ENCODE results near the gene FRMD8.

FRMD8 gene

DNA sequence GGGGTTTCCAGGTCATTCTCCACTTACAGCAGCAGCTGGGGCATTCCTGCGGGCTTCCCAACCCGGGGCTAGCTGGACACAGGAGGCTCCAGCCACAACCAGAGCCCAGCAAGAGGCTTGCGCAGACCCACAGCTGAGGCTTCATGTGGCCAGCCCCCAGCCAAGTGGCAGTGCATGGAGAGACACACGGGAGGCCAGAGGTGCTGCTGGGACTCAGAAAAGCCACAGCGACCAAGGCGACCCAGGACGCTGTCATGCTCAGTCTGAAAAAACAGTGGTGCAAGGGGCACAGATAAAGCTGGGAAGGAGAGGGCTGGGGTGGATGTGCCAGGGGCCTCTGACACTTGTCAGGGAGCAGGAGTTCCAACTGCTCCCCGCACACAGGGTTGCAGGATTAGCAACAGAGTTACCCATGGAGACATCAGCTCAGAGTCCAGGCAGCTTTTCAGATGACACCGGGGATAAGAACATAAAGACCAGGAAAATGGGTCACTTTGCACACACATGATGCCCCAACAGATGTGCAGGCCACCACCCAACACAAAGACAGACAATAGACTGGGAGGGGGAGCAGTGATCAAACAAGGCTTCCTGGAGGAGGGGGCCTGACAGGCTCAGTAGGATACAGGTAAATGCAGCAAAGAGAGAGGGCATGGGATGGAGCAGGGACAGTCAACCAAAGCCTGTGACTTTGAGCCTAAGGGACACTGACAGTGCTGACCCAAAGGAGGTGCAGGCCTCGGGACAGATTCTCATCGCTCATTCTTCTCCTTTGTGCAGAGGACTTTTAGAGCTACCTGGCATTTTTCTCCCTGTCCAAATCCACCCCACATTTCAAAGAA is 29.3 kb downstream of the FRMD8 start:
- DNase-seq: no peak

DNA sequence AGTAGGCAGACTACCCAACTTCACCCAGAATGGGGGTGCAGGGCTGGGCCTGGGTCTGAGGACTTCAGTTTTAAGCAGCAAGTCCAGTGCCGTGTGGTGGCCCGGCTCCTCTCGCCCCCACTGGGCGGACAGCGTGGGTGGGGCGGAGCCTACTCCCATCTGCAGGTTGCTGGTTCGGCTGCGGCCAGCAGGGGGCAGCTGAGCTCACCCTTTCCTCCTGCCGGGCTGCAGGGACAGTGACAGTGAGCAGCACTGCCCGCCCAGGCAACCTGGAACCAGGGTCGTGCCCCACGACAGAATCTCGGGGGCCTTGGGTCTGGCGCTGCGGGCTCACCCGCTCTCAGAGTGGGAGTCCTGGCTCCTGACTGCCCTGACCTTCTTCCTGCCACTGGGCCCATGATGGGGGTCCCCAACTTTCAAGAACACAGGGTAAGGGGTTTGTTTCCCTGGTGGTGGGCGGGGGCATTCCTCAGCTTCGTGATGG is 29.9 kb downstream of the FRMD8 start:
- peak; percentile 51 for DNase-seq

DNA sequence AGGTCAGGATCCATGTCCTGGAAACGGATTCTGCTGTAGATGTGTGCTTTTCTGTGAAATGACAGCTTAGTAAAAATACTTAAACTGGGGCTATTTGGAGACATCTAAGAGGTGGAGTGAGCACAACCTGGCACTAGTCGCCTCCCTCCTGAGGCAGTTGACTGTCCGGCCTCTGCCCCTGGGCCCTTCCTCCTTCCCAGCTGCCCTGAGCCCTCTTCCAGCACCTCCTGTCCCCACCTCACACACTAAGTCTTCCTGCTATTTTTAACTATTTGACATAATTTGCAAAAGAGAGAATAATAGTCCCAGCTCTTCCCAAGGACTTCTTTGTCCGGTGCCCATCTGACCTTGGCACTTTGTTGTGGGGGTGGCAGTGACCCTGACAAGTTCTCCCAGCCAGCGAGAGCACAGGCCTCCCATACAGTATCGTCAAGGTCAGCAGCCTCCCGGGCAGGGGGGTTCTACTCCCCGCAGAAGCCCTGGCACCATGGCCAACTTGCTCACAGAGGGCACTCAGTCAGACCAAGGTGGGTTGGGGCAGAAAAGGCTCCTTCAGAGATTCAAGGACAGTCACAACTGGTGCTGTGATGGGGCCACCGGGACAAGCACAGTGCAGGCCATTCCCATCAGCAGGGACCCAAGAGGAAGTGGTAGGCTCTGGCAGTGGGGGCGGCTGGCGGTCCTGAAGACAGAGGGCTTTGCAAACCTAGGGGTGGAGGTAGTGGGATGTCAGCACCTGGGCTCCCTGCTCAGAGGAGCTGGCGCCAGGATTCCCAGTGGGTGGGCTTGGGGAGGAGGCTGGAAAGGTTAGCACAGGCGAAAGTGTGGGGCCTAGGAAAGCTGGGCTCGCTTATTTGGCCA is 30.6 kb downstream of the FRMD8 start:
- no peak for DNase-seq

DNA sequence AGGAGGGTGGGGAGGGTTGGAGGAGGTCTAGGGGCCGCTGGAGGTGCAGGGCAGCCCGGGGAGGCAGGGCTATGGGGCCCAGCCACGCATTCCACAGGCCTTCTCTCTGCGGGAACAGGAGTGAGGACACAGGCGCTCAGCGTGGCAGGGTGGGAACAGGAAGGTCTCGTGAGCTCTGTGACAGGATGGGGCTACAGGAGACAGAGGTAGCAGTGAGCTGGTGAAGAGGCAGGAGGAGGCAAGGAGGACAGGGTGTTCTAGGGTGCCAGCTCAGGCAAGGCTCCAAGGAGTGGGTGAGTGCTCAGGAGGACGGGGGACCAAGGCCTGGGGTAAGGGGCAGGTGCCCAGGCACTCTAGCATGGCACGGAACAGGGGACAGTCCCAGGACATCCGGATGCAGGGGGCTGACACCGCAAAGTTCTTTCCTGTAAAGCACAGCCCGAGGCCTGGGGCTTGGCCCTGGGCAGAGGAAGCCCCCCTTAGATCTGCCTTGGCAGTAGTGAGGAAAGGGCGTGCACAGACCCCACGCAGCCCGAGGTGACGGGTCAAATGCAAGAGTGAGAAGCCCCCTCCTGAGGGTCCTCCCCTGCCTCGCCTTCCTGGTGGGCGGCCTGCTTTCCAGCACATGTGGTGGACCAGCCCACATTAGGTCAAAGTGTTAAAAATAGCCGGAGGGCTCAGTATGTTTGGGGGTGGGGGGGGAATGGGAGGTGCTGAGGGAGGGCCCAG is 31.4 kb downstream of the FRMD8 start:
- DNase-seq: no peak

DNA sequence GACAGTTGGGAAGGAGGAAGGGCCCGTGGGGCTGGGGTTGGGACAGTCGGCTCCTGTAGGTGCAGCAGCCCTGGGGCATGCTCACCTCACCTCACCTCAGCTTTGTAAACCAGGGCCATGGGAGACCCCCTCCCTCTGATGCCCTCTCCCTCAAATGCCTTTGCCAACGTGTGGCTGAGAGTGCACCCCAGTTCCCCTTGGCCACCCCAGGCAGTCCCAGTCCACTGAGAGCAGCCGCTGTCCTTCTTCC is 31.9 kb downstream of the FRMD8 start:
- no peak for DNase-seq

DNA sequence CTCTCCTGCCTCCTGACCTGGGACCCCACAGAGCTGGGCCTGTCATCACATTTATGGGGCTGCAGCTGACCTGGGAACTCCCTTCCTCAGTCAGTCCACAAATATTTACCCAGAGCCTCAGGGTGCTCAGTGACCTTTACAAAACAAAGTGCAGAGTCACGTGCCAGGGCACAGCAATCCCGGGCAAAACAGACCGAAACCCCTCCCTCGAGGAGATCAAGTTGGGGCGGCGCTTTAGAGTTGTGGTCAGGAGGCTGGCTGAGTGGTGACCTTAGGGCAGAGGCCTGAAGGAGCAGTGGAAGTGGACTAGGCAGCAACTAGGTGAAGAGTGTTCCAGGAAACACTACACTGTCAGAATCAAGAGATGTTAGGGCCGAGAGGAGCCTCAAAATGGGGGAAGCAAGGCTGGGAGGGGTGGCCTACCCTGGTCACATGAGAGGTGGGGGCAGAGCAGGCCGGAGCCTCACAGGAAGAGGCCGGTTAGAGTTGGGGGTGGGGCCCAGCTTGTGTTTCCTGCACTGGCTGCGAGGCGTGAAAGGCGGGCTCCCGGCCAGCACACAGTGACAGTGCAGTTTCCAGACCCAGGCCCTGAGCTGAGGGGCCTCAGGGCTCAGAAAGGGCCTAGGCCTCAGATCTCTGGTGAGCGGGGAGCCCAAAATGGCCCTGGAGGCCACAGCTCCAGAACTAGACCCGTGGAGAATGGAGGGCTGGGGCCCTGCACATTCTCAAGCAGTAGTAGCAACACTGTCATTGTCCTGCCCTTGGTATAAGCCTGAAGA is 32.4 kb downstream of the FRMD8 start:
- peak; percentile 82 for DNase-seq

DNA sequence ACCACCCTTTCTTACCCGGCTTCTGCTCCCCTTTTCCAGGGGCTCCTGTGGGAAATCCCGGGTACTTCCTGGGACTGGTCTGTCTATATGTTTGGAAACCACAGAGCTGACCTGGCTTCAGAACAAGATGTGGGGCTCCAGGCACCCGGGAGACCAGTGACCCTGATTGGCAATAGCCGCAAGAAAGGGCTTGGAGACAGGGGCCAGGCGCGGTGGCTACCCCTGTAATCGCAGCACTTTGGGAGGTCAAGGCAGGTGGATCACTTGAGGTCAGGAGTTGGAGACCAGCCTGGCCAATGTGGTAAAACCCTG is 33.0 kb downstream of the FRMD8 start:
- no peak for DNase-seq

DNA sequence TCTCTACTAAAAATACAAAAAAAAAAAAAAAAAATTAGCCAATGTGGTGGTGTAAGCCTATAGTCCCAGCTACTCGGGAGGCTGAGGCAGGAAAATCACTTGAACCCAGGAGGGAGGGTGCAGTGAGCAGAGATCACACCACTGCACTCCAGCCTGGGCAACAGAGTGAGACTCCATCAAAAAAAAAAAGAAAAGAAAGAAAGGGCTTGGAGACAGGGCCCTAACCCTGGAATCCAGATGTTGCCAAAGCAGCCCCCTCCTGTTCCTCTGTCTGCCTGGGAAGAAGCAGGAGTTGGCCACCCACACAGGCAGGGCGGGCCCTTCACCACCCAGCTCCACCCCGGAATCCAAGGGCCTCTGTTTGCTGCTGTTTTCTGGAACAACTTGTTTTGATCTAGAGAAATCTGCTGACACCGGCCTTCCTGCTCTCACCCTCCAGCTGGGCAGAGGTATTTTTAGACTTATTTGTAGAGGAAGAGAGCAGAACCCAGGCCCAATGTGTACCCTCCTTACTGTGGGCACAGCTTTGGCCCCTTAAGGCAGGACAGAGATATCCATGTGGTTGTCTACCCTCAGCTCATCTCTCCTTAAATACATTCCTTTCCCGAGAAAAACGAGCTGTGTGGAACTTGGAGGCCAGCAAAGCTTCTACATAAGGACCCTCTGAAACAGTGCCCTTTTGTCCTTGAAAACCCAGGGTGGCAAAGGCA is 33.5 kb downstream of the FRMD8 start:
- DNase-seq: peak; percentile 81

DNA sequence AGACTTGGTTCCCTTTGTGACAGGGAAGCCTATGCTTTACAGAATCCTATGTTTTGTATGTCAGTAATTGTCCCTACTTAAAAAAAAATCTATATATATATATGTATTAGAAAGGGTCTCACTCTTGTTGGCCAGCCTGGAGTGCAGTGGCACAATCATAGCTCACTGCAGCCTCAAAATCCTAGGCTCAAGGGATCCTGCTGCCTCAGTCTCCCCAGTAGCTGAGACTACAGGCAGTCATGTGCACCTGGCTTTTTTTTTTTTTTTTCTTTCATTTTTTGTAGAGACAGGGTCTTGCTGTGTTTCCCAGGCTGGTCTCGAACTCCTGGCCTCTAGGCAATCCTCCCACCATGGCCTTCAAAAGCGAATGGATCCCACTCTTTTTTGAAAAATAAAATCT is 34.1 kb downstream of the FRMD8 start:
- DNase-seq: no peak

DNA sequence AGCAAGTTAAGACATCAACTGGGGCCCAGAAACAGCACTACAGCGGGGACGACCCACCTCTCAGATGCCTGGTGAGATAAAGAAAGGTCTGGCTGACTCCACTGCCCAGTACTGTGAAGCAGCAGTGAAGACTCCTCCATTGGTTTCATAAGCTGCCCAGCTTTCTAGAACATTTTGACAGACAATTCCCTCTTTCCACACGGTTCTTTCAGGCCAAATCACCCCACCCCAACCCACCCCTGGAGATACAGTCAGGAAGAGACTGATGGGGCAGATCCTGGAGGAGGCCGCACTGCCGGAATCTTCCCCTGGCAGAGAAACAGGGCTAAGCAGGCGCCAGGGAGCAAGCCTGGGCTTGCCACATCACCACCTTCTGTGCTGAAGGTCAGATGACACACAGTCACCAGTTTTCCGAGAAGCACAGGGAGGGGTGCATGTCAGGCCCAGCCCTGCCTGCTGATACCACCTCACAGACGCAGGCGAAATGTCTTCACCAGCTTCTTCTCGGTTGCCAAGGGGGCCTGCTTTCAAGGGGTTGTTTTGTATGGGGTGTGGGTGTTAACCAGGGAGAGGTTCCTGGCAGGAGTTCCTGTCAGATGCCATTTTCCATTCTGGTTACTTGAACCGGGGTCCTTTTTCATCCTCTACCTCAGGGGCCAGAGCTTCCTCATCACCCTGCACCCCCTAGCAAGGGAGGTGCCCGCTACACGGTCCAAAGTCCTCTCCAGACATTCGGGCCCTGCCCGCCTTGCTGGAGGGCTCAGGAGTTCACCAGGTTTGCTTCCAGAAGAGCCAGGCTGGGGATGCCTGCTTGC is 34.7 kb downstream of the FRMD8 start:
- DNase-seq: peak; percentile 86

DNA sequence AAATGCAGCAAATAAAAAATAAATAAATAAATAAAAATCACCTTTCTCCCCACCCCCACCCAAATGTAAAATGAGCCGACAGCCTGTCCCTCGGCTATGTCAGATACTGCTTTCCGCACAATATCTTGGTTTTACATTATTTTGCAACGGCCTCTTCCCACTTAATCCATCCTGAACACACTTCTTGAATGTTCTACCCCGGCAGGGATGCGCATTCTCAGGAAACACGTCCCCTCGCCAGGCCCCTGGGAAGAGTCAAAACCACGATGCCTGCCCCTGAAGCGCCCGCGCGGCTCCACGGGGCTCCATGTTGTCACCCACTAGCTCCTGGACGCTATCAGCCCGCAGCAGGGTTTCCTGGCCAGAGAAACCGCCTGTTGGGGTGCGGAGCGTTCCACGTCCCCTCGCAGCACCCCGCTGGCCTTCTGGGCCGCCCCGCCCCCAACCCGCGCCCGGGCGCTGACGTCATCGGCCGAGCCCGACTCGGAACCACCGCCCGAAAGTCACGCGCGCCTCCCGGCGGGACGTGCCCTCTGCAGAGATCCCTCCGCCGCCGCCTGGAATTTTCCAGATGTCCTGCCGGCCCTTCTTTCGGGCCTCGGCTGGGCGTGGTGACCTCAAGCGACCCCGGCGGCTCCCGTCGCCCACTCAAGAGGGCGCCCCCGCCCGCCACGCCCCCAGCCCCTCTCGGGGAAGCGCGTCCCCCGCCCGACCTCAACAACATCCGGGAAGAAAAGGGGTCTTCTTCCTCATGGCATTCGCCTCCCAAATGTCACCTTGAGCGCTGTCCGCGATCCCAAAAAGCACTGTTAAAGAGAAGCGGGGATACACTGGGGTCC is 35.6 kb downstream of the FRMD8 start:
- peak; percentile 81 for DNase-seq

DNA sequence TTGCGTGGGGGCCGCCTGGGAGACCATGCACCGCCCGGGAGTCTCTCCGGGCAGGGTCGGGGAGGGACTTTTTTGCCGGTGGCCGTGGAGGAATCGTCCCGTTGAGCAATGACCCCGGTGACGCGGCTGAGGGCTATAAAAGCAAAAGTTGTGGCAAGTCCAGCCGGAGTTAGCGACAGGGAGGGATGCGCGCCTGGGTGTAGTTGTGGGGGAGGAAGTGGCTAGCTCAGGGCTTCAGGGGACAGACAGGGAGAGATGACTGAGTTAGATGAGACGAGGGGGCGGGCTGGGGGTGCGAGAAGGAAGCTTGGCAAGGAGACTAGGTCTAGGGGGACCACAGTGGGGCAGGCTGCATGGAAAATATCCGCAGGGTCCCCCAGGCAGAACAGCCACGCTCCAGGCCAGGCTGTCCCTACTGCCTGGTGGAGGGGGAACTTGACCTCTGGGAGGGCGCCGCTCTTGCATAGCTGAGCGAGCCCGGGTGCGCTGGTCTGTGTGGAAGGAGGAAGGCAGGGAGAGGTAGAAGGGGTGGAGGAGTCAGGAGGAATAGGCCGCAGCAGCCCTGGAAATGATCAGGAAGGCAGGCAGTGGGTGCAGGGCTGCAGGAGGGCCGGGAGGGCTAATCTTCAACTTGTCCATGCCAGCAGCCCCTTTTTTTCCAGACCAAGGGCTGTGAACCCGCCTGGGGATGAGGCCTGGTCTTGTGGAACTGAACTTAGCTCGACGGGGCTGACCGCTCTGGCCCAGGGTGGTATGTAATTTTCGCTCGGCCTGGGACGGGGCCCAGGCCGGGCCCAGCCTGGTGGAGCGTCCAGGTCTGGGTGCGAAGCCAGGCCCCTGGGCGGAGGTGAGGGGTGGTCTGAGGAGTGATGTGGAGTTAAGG is 36.4 kb downstream of the FRMD8 start, which contains the start of gene NEAT1:
Gene NEAT1, plus strand, starts transcription at position 166 of the 883 bp plus-strand sequence.
- peak; percentile 81 for DNase-seq

DNA sequence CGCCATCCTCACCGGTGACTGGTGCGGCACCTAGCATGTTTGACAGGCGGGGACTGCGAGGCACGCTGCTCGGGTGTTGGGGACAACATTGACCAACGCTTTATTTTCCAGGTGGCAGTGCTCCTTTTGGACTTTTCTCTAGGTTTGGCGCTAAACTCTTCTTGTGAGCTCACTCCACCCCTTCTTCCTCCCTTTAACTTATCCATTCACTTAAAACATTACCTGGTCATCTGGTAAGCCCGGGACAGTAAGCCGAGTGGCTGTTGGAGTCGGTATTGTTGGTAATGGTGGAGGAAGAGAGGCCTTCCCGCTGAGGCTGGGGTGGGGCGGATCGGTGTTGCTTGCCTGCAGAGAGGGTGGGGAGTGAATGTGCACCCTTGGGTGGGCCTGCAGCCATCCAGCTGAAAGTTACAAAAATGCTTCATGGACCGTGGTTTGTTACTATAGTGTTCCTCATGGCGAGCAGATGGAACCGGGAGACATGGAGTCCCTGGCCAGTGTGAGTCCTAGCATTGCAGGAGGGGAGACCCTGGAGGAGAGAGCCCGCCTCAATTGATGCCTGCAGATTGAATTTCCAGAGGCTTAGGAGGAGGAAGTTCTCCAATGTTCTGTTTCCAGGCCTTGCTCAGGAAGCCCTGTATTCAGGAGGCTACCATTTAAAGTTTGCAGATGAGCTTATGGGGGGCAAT is 37.2 kb downstream of the FRMD8 start:
- DNase-seq: no peak

DNA sequence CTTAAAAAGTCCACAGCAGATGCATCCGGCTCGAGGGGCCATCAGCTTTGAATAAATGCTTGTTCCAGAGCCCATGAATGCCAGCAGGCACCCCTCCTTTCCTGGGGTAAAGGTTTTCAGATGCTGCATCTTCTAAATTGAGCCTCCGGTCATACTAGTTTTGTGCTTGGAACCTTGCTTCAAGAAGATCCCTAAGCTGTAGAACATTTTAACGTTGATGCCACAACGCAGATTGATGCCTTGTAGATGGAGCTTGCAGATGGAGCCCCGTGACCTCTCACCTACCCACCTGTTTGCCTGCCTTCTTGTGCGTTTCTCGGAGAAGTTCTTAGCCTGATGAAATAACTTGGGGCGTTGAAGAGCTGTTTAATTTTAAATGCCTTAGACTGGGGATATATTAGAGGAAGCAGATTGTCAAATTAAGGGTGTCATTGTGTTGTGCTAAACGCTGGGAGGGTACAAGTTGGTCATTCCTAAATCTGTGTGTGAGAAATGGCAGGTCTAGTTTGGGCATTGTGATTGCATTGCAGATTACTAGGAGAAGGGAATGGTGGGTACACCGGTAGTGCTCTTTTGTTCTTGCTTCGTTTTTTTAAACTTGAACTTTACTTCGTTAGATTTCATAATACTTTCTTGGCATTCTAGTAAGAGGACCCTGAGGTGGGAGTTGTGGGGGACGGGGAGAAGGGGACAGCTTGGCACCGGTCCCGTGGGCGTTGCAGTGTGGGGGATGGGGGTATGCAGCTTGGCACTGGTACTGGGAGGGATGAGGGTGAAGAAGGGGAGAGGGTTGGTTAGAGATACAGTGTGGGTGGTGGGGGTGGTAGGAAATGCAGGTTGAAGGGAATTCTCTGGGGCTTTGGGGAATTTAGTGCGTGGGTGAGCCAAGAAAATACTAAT is 38.0 kb downstream of the FRMD8 start:
- no peak for DNase-seq

DNA sequence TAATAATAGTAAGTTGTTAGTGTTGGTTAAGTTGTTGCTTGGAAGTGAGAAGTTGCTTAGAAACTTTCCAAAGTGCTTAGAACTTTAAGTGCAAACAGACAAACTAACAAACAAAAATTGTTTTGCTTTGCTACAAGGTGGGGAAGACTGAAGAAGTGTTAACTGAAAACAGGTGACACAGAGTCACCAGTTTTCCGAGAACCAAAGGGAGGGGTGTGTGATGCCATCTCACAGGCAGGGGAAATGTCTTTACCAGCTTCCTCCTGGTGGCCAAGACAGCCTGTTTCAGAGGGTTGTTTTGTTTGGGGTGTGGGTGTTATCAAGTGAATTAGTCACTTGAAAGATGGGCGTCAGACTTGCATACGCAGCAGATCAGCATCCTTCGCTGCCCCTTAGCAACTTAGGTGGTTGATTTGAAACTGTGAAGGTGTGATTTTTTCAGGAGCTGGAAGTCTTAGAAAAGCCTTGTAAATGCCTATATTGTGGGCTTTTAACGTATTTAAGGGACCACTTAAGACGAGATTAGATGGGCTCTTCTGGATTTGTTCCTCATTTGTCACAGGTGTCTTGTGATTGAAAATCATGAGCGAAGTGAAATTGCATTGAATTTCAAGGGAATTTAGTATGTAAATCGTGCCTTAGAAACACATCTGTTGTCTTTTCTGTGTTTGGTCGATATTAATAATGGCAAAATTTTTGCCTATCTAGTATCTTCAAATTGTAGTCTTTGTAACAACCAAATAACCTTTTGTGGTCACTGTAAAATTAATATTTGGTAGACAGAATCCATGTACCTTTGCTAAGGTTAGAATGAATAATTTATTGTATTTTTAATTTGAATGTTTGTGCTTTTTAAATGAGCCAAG is 38.9 kb downstream of the FRMD8 start:
- DNase-seq: no peak

Measured in NCI-H1694 treated with DMSO at 0.1 percent for 48 hours (cell line).